PC-9 (cell line): ENCODE measurements around the gene MPIG6B. TPM values are rescaled to one million over a fixed set of nuclear protein-coding genes. Genes with fewer than 3 reads are reported as not detected.

Experiments used
- BruUV-seq: library from RNA; stranded (reverse); fragments of 400-500 nt; replicated peaks from 2 replicates; lab custom pipeline; 2021; lab: Mats Ljungman, UMichigan
- CTCF ChIA-PET: fragments of 300-600 bp; sonication (Branson Sonifier 250); formaldehyde crosslinking; loops from one replicate; lab custom pipeline; 2022; ENCODE audit warnings: antibody characterized with exemption; lab: Charles Lee
- POLR2A ChIA-PET: fragments of 300-600 bp; sonication (Branson Sonifier 250); formaldehyde crosslinking; loops from one replicate; lab custom pipeline; 2022; ENCODE audit warnings: antibody characterized with exemption; ENCODE audit not compliant: unreplicated experiment; lab: Charles Lee
- DNase-seq, 2 experiments: peaks; one replicate each; pipeline versions ENCODE4 v3.0.0 to v3.0.0-alpha.2; 2015 to 2022; ENCODE audit warnings: mixed read lengths in 1 of 2
- H2AFZ ChIP-seq: fragments of 200-600 bp; sonication (generic); 2 replicates; pipeline ENCODE4 v1.8.1; 2017; ENCODE audit warnings: antibody characterized with exemption
- H3F3A ChIP-seq: fragments of 200-600 bp; sonication (generic); 2 replicates; pipeline ENCODE4 v1.8.1; 2017; ENCODE audit warnings: antibody characterized with exemption, mild to moderate bottlenecking, low read depth; ENCODE audit not compliant: insufficient read depth
- H3K27ac ChIP-seq: fragments of 200-600 bp; sonication (generic); 2 replicates; pipeline ENCODE4 v1.6.1; 2016; ENCODE audit warnings: mixed run types
- H3K27me3 ChIP-seq: fragments of 200-600 bp; sonication (generic); 2 replicates; pipeline ENCODE4 v1.6.1; 2016; ENCODE audit warnings: low read depth, mixed run types; ENCODE audit not compliant: insufficient read depth
- H3K36me3 ChIP-seq: fragments of 200-600 bp; sonication (generic); 2 replicates; pipeline ENCODE4 v1.6.1; 2016; ENCODE audit warnings: low read depth, mixed run types
- H3K4me1 ChIP-seq: fragments of 200-600 bp; sonication (generic); replicated peaks from 2 replicates; pipeline ENCODE4 v1.6.1; 2016; ENCODE audit warnings: mixed run types; ENCODE audit not compliant: insufficient read depth
- H3K4me2 ChIP-seq: fragments of 200-600 bp; sonication (generic); 2 replicates; pipeline ENCODE4 v1.6.1; 2017; ENCODE audit warnings: mixed run types
- H3K4me3 ChIP-seq: fragments of 200-600 bp; sonication (generic); 2 replicates; pipeline ENCODE4 v1.6.1; 2016; ENCODE audit warnings: mixed run types
- H3K79me2 ChIP-seq: fragments of 200-600 bp; sonication (generic); 2 replicates; pipeline ENCODE4 v1.6.1; 2017; ENCODE audit warnings: low read depth, mixed run types
- H3K9me2 ChIP-seq: fragments of 200-600 bp; sonication (generic); 2 replicates; pipeline ENCODE4 v1.8.1; 2017; ENCODE audit warnings: mild to moderate bottlenecking; ENCODE audit not compliant: insufficient read depth
- H3K9me3 ChIP-seq: fragments of 200-600 bp; sonication (generic); 2 replicates; pipeline ENCODE4 v1.8.1; 2016; ENCODE audit warnings: low read depth; ENCODE audit not compliant: insufficient read depth
- H4K20me1 ChIP-seq: fragments of 200-600 bp; sonication (generic); 2 replicates; pipeline ENCODE4 v1.8.1; 2017; ENCODE audit not compliant: insufficient read depth
- EZH2 ChIP-seq: fragments of 200-600 bp; sonication (generic); IDR thresholded peaks from 2 replicates; pipeline ENCODE4 v1.8.0; 2017; ENCODE audit warnings: antibody characterized with exemption, low read depth
- intact Hi-C: fragments of 100-400 bp; cut with micrococcal nuclease; formaldehyde crosslinking; loops from one replicate; pipeline ENCODE4 v1.10.0; 2022; ENCODE audit not compliant: unreplicated experiment
- total RNA-seq: library from RNA; stranded (reverse); gene quantifications from 2 replicates; pipeline ENCODE4 v1.2.3, GENCODE V29; 2021
- TF ChIP-seq, protein P1 (sequence below): fragments of 200-600 bp; sonication (generic); conservative IDR thresholded peaks from 2 replicates; pipeline ENCODE4 v1.6.1; 2017; ENCODE audit warnings: mixed run types, antibody characterized with exemption, mild to moderate bottlenecking, moderate library complexity

MPIG6B gene
- total RNA-seq, 1 experiment from 2014 or later = 0.59 TPM

DNA sequence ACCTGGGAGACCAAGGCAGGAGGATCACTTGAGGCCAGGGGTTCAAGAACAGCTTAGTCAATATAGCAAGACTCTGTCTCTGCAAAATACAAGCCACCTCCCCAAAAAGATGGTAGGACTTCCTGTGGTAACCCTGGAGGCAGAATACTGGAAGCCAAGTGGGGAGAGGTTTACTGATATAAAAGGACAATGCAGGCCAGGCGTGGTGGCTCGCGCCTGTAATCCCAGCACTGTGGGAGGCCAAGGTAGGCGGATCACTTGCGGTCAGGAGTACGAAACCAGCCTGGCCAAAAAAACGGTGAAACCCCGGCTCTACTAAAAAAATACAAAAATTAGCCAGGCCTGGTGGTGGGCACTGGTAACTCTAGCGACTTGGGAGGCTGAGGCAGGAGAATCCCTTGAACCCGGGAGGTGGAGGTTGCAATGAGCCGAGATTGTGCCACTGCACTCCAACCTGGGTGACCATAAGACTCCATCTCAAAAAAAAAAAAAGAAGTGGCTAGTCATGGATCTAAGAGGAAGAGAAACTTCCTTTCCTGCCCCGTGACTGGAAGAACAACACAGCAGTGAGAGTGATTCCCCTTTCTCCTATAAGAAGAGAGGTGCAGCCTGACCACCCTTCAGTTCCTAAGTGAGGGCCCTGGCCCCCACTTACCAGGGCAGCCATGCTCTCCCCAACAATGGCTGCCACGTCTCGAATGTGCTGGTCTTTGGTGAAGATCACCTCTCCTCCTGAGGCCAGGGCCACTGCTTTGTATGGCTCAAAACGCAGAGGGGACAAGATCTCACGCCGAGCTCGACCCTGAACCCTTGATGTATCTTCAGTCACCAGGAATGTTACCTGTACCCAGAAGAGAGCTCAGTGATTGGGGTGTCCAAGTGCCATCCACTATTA lies 45.4 kb downstream of the MPIG6B start:
- BruUV-seq = no TSS peak
- Histone ChIP-seq H3K27ac (no peak overlapping the region), H3K36me3 (no peaks in the 10 kb centered on the region), H3K4me1 (0 out of 2 replicates have a peak, but pooled peaks cover 3% of the 10 kb centered on the region), H3K27me3 (no peaks in the 10 kb centered on the region), H3K79me2 (no peaks in the 10 kb centered on the region), H4K20me1 (no peaks in the 10 kb centered on the region), H3K4me3 (no peak overlapping the region), H3K9me3 (no peaks in the 10 kb centered on the region), H3K9me2 (no peaks in the 10 kb centered on the region), H3F3A (peaks cover 20% of the 10 kb centered on the region; the same call in 1 of the 2 replicates), H2AFZ (no peak overlapping the region), H3K4me2 (no peak overlapping the region)
- no peak for DNase-seq
- ChIA-PET POLR2A (interaction anchor here (0.6 to 1.2 kb wide), 2 partner anchors 33 to 422 kb away, joined by 5 to 7 read pairs; partner anchors contain the start of genes CLIC1 and PBX2), CTCF (interaction anchor here (1.9 to 2.2 kb wide), 2 partner anchors 21 to 39 kb away, joined by 10 to 13 read pairs; partner anchors contain the start of gene DDAH2)
- TF ChIP-seq, protein P1, sequence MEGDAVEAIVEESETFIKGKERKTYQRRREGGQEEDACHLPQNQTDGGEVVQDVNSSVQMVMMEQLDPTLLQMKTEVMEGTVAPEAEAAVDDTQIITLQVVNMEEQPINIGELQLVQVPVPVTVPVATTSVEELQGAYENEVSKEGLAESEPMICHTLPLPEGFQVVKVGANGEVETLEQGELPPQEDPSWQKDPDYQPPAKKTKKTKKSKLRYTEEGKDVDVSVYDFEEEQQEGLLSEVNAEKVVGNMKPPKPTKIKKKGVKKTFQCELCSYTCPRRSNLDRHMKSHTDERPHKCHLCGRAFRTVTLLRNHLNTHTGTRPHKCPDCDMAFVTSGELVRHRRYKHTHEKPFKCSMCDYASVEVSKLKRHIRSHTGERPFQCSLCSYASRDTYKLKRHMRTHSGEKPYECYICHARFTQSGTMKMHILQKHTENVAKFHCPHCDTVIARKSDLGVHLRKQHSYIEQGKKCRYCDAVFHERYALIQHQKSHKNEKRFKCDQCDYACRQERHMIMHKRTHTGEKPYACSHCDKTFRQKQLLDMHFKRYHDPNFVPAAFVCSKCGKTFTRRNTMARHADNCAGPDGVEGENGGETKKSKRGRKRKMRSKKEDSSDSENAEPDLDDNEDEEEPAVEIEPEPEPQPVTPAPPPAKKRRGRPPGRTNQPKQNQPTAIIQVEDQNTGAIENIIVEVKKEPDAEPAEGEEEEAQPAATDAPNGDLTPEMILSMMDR = no peak
- no peak for TF ChIP-seq EZH2
- intact Hi-C loops = loop anchor here (1.0 kb wide), 2 partner anchors 39 to 88 kb away; partner anchors contain the start of gene DDAH2

DNA sequence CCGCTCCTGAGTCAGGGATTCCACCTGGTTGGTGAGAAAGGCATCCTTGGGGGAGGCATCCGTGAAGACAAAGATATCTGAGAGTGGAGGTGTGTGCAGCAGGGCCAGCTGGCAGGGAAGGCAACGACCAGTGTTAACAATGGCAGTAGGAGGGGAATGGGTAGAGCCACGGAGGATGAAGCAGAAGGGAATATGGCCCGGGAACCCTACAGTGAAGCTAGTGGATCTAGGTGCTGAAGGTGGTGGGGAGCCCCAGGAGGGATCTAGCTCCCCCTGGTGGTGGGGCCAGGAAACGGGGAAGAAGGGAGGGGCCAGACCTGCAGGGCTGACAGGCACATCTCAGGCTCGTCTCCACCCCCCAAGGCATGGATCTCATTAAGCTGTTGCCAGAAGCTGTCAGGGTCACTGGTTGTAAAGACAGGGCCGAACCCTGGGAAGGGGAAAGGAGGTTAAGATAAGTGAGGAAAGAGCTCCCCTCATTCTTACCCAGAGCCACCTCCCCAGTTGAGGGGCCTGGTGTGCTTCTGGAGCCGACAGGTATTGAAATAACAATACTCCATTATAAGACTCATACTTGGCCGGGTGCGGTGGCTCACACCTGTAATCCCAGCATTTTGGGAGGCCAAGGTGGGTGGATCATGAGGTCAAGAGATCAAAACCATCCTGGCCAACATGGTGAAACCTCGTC lies 46.7 kb downstream of the MPIG6B start:
- no peaks in the 10 kb centered on the region for H3K79me2 ChIP-seq

More for the DNA sequence above, 46.7 kb downstream of the MPIG6B start:
- Histone ChIP-seq H3K27ac (no peak overlapping the region), H2AFZ (no peak overlapping the region), H3K4me2 (no peak overlapping the region), H3F3A (peaks cover 13% of the 10 kb centered on the region; the same call in 1 of the 2 replicates), H3K9me2 (no peaks in the 10 kb centered on the region), H3K4me1 (peaks cover 5% of the 10 kb centered on the region), H3K9me3 (no peaks in the 10 kb centered on the region), H4K20me1 (no peaks in the 10 kb centered on the region), H3K27me3 (no peaks in the 10 kb centered on the region), H3K4me3 (no peak overlapping the region), H3K36me3 (no peaks in the 10 kb centered on the region)
- ChIA-PET CTCF (interaction anchor here (0.6 to 2.2 kb wide), 10 partner anchors 23 to 128 kb away, joined by 3 to 13 read pairs (median 3); partner anchors contain the start of genes C6orf47, CLIC1, DDAH2 and LSM2), POLR2A (interaction anchor here (0.6 to 1.2 kb wide), 3 partner anchors 34 to 420 kb away, joined by 3 to 7 read pairs (median 5); partner anchors contain the start of genes CLIC1, EHMT2 and PBX2)
- intact Hi-C loops = loop anchor here (1.0 to 10.0 kb wide), 3 partner anchors 41 to 185 kb away; partner anchors contain the start of genes DDAH2, NELFE and SKIC2
- BruUV-seq = no TSS peak
- TF ChIP-seq EZH2 = no peak
- TF ChIP-seq, protein P1 = peak; percentile 93
- DNase-seq = peak; percentile 55 to 83
